Stimulated activated CD8-positive, alpha-beta memory T cell treated with anti-CD3 and anti-CD28 coated beads, Interleukin-2, amount 100 ng/mL, for 48 hours (primary cell): ENCODE results near the gene CELSR1.

ENCODE experiments used
- DNase-seq, 2 donors: peaks; one replicate each; pipeline ENCODE4 v3.0.0-alpha.2; 2020; ENCODE audit warnings: low read depth in 2 of 2

CELSR1 gene

DNA sequence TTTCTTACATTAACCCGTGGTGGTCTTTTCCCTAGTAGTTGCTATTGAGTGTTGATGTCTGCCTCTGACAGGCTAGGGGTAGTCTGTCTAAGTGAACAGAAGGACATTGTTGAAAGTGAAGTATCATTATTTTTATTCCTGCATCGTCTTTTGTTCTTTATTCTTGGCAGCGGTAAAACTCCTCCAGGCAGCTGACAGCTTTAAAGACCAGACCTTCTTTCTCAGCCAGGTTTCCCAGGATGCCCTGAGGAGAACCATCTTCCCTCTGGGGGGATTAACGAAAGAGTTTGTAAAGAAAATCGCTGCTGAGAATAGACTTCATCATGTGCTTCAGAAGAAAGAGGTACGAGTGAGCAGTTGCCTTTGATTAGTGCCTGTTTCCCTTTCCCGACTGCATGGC lies 187.3 kb downstream of the CELSR1 start:
- DNase-seq, result no peak

DNA sequence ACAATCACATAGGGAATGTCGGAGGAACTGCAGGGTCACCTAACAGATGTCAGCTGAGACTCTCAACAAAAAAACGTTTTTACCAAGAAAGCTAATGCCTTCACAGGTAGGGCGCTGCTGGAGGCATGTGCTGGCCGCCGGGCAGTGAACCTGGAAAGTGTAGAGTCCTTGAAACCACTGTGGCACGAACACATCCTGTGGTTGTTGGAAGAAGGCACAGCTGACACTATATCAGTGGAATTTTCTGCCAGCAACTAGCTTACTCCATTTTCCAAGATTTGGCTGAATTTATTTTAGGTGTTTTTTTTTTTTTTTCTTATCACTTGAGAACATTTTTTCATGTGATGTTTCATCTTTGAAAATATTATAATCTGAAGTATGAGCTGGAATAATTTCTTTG lies 187.7 kb downstream of the CELSR1 start:
- DNase-seq, result no peak

DNA sequence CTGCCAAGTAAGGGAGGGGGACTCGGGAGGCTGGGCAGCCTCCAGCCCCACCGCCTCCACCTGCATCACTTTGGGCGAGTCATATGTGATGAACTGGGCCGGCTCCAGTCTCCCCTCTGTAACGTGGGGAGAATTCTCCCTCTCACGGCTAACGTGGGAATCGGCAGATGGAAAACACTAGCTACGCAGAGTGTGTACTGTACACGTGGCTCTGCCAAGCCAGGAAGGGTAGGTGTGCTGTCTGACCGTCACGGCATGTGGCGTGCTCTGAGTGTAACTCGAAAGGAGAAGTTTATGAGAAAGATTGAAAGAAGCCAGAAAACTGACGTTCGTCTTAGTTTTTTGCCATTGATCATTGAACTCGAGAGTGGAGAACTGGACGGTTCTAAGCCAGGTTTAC lies 188.2 kb downstream of the CELSR1 start:
- DNase-seq, result no peak

DNA sequence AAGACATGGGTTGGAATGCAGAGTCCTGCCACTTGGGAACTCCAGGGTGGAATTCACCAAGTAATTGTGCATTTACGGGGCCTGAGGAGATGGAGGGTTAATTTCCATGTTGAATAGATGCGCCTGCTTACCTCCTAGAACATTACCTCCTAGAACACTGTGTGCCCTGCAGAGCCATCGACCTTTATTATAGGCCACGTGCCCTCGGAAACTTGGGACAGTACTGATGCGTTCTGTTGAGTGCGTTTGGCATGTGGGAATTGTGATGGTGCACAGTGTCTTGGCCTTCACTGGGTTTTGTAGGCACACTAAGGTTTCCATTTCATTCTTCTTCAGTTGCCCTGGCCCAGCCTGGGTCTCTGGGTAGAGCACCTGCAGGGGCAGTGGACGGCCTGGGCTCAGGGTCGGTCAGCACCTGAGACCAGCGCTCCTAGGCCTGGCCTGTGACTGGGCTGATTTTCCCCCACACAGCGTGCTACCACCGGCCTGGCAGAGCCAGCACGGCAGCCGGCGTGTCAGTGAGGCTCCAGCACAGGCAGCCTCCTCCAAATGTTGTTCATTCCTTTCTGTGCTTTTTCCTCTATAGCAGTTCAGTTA lies 189.2 kb downstream of the CELSR1 start:
- no peak for DNase-seq

DNA sequence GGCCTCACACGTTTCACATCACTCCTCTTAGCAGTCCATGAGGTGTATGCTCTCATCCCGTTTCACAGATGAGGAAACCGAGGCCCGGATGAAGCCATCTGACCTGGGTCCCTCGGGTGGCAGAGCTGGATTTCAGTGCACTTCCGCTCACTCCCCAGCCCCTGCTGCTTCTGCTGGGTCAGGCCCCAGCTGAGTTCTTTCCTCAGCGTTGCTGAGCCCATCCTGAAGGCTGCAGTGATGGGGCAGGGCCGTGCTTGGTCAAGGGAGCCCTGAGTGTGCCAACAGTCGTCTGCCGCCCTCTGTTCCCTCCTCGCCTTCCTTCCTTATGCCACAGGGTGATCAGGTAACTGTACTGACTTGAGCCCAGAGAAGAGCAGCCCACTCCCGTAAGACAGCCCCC lies 189.8 kb downstream of the CELSR1 start:
- DNase-seq, result no peak

DNA sequence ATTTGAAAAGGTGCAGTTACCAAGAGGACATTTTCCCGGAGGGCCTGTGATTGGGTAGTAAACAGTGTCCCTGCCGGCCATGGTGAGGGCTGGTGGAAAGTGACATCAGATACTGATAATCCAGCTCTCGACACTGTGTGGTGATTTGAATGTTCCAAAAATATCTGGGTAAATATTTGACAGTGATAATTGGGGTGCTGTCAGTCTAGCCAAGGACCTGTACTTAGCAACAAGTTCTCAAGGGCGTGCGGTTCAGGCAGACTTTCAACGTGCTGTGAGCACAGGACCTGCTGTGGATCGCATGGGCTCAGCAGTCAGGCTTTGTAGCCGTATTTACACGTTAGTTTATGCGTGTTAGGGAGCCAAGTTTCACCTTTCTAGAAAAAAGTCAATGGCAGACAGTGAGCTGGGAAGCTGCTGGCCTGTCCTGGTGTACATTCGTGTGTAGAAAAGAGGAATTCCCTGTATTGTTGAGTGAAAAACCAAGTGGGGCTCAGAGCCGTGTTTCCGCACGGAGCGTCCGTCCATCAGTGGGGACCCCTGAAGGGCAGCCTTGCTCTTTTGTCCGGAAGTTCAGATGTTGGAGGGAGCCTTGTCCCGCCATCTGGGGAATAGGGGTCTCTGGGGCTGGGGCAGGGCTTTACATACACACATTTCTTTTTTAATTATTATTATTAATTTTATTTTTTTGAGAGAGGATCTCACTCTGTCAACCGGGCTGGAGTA lies 190.6 kb downstream of the CELSR1 start:
- DNase-seq, result no peak

DNA sequence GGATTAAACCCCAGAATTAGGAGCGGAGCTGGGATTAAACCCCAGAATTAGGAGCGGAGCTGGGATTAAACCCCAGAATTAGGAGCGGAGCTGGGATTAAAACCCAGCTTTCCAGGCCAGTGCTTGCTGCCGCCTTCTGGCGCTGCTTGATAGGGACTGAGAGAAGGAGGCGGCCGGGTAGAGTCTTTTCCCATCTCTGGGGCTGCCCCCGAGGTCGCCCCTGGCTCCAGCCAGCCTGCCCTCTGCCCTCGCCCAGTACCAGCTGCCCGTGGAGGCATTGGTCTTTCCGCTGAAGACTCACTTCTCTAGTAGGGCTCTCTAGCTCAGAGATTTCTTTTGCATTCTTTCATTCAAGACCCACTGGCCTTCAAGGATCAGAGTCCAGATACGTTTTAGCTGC lies 196.7 kb downstream of the CELSR1 start:
- DNase-seq, result no peak

DNA sequence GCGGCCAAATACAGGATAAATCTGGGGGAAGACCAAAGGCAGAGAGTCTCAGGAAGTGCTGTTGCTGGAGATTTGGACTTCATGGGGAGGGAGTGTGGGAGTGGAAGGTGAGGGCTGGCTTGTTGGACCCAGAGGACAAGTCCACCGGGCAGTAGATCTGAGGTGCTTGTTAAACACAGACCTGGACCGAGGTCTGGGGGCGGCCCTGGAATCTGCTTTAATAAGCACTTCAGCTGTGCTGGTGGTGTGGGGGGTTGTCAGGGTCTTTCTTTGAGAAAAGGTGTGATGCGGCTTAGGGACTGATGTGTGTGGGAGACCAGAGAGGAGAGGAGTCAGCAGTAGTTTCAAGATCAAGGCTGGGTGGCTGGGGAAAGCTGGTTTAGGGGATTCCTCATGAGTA lies 197.5 kb downstream of the CELSR1 start:
- DNase-seq, result no peak

DNA sequence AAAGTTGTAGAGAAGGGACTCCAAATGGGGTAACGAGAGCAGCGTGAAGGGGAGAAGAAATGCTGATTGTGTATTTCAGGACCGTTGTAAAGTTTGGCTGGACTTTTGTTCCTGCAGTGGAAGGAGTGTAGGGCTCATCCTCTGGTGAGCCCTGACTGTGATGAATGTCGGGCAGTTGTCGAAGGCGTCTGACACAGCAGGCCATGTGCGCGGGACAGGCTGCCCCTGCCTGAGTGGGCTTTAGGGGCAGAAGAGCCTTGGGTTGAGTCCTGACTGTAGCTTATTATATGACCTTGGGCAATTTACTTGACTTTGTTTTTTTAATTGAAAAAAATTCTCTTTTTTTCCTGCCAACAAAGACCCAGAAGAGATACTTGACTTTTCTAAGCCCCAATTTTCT lies 198.8 kb downstream of the CELSR1 start:
- DNase-seq, result no peak

DNA sequence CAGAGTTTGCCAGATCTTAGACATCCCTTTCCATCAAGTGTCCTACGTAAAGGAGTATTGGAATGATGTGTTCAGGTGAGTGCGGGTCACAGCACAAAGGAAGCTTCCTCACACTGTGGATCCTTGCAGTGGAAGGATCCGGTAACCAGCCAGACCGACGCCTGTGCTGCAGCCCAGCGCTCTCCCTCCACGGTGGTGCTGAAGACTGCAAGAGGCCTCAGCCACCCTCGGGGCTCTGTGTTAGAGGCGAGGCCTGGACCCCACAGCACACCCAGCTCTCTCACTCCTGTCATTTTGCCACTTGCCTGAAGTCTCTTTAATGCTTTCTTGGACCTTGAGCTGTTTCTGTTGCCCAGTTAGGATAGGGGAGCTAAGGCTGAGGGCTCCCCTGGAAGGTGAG lies 199.6 kb downstream of the CELSR1 start:
- DNase-seq, result no peak

DNA sequence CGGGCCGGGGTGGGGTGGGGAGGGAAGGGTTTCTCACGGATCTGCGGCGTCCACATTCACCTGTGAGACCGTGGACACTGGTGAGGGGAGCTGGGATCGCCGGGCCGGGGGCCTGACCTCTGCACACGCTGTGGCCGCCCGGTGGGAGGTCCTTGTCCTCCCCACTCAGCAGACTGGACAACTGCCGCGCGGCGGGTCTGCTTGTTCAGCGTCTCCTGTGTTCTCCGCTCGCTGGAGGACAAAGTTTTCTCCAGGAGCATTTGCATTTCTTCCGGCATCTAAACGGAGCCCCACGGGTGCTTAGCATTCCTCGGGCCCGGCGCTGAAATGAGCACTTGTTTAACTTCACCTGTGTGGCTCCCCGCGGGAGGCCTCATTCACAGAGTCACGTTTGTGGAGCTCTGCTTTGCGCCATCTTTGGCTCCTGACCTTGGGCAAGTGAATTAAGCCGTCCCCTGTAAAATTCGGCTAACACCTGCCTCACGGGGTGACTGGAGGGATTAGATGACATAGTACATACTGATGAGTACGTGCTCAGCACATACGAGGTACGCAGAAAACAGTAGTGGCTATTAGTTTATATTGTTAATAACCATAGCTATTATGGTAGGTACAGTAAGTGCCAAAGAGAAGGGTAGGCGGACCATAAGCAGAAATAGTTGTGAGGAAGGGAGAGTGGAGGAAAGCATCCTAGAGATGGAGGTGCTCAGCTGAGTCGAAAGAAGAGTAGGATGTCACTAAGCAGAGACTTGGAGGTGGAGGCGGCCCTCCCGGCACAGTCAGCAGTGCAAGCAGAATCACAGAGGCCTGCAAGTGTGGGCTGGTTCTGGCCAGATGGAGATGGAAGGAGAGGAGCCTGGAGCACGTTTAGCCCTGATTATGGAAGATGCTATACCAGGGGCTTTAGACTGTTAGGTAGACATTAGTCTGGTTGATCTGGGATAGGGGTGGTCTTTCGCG lies 201.0 kb downstream of the CELSR1 start:
- DNase-seq, result no peak

DNA sequence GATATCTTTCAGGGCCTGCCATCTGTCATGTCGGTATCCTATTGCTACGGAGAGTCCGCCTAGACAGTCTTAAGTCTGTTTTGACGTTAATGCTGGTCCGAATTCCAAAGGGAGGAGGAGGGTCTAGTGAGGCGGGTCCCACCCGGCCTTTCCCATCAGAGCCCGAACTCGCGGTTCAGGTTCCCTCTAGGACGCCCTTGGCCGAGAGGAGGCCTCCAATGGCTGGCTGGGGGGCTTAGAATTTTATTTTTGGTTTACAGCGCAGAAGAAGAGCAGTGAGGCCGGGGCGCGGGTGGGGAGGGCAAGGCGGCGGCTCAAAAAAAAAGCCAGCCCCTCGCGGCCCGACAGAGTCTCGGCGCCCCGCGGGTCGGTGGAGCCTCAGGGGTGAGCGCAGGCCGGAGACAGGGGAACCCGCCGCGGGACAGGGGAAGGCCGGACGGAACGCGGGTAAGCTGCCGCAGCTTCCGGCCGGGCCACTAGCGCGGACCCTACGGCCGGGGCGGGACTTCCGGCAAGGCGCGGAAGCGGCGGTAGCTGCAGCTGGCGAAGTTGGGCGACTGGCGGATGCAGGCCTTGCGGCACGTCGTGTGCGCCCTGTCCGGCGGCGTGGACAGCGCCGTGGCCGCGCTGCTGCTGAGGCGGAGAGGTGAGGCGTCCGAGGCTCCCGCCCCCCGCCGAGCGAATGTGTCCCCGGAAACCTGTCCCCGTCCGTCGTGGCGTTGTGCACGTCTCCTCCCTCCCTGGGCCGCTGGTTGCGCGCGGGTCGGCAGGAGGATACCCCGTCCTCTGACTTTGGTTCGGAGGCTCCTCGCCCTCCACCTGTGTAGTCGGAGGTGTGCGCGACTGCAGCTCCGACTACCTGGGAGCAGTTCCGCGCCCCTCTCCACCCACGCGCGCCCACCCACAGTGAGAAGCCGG lies 202.0 kb downstream of the CELSR1 start, which contains the start of gene TRMU:
Gene TRMU, plus strand, starts transcription at position 514 of the 918 bp plus-strand sequence. Its CDS starts 51 bp downstream, at position 565.
- DNase-seq, result peak; percentile 70 to 77

DNA sequence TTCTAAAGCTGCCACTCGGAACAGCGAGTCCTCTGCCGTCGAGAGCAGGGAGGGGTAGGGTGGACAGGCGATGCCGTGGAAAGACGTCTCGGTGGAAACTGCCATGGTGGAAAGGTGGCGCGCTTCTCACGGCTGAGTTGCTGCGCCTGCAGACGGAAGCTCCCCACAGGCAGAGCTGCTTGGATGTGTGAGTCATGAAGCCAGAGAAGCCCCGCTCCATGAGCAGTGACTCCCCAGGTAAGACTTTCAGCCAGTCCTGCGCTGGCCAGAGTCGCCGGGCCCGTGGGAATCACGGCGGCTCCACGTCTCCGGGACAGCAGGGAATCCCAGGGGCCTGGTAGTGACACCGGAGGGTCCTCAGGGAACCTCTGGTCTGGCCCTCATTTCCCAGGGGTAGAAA lies 205.9 kb downstream of the CELSR1 start:
- no peak for DNase-seq

DNA sequence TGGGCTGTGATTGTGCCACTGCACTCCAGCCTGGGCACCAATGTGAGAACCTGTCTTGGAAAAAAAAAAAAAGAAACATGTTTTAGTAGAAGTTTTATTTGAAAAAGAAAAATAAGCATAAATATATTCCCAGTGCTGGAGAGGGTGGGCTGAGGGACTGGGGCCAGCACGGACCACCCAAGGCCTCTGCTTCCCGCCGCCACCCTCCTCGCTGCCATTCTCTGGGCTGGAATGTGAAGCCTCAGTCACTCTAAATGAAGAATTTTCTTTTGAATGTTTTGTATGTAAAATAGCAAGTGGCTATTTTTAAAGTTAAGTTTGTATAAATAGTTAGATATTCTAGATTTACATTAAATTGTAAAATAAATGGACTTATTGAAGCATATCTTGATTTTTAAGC lies 207.0 kb downstream of the CELSR1 start:
- no peak for DNase-seq

DNA sequence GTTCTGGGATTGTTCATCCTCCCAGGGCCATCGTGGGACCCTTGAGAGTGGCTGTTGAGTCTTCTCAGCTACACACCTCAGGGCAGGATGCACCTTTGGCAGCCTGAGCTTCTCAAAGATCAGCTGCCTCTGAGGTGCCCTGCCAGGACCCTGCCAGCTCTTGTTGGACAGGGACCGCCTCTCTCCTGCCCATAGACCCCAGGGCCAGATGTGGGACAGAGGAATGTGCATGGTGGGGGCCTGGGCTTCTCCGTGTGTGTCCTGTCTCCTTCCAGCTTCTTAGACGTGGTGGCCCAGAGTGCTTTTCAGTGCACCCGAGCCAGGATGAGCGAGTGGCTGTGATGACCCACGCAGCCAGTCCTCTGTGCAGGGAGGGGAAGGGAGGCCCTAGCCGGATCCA lies 207.8 kb downstream of the CELSR1 start:
- no peak for DNase-seq

DNA sequence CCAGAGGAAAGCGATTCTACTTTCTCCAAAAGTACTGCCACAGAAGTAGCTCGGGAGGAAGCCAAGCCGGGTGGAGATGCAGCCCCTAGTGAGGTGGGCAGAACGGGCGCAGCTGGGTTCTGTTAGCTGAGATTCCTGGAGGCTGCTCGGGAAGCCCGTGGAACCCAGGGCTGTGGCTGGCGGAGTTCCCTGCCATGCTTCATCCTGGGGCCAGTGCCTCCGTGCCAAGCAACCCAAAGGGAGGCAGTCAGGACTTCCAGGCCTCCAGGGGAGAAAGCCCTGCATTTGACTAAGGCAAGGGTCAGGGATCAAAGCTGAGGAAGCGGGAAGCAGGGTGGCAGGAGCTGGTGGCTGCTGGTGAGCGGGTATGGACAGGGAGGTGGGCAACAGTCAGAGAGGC lies 208.6 kb downstream of the CELSR1 start:
- DNase-seq, result no peak

DNA sequence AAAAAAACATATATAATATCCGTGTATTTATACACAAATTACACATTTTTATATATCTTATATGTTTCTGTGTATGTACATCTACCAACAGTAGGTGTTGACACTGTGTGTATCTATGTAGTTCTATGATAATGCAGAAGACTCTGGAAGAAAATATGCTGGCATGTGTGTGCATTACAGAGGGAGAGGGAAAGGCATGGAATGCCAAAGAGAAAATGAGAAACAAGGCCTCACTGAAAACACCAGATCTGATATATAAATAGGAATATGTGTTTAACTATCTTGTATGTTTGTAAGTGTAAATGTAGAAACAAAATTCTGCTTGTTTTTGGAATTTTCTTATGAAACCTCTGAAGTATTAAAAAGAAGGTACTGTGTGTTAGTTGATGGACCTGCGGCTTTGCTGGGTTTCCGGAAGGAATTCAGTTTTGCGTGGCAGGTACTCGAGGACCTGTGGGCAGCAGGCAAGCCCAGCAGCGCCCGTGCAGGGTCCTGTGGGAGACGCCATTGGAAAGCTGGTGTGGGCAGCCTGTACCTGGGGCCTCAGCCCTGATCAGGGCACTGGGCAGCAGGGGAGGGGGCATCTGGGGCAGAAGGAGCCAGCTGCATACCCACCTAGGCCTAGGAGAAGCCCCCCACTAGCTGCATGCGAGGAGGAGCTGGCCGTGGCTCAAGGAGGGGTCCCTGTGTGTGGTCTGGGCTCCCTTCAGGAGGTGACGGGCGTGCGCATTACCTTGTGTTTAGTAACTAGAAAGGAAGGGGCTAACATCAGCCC lies 209.5 kb downstream of the CELSR1 start:
- DNase-seq, result no peak

DNA sequence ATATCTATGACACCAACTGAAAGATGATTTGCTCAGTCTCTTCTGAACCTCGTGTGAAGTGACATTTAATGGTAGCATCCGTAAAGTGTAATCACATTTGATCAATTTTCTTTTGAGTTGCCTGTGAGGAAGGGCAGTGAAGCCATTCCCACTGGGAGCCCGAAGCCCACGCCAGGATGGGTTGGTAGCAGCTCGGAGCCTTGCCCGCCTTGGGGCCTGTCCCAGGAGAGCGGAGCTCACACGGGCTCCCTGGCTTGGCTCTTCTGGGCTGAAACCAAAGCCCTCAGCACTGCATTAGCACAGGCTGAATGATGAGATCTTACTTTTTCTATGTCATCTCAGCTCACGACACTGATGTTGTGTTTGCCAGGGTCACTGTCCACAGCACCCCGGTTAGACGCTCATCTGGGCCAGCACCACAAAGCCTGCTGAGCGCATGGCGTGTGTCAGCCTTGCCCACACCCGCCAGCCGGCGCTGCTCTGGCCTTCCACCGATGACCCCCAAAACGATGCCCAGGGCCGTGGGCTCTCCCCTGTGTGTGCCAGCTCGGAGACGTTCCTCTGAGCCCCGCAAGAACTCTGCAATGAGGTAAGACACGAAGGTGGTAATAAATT lies 211.2 kb downstream of the CELSR1 start:
- no peak for DNase-seq

DNA sequence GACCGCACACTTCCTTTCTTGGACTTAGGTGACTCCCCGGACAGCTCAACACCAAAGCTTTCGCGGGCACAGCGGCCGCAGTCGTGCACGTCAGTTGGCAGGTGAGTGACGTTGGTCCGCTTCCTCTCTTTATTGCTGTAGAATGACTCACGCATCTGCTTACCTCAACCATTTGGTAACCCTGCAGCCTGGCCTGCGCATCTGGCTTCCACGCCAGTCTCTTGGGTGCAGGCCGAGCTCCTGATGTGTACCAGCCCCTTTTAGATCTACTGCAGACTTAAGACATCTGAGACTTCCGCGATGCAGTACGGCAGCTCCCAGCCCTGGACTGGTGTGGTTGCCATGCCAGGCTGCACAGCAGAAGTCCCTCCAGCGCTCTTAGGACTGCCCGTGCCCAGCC lies 214.3 kb downstream of the CELSR1 start:
- DNase-seq, result no peak

DNA sequence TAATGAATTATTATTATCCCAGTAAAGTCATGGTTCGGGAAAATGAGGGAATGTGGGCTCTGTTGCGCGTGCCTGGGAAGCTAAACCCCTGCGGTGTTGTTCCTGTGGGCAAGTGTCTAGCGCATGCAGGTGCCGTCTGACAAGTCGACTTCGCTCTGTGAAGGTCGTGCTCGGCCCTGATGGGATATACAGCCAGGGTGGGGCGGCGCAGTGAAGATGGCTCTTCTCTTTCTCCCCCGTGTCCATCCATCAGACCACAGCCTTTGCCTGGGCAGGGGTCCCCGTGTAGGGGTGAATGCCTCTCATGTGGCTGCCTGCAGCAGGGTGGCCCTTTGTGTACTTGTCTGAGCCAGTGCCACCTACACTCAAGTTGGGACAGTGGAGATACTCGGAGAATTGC lies 214.7 kb downstream of the CELSR1 start:
- no peak for DNase-seq
